Measurements from ENCODE around the gene TMEM35B.

DNA sequence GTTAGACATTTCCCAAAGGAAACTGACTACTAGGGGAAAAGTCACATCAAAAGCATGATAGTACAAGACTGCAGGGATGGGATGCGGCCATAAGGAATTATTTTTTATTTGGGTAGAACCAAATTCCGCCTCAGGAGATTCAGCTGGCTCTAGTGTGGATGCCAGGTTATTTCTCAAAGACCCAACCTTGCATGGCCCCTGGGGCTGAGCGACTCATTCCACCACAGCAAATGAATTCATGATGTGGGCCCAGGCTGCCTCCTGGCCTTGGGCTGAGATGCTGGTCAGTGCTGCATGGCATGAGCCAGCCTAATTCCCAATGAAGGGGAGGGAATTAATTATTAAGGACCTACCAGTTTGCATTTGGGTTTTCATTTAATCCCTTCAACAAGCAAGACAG is 11.8 kb downstream of the TMEM35B start:
- no peak for TF ChIP-seq POLR2A (IDR thresholded peaks at IDR 0.05)
- TF ChIP-seq, protein P1, sequence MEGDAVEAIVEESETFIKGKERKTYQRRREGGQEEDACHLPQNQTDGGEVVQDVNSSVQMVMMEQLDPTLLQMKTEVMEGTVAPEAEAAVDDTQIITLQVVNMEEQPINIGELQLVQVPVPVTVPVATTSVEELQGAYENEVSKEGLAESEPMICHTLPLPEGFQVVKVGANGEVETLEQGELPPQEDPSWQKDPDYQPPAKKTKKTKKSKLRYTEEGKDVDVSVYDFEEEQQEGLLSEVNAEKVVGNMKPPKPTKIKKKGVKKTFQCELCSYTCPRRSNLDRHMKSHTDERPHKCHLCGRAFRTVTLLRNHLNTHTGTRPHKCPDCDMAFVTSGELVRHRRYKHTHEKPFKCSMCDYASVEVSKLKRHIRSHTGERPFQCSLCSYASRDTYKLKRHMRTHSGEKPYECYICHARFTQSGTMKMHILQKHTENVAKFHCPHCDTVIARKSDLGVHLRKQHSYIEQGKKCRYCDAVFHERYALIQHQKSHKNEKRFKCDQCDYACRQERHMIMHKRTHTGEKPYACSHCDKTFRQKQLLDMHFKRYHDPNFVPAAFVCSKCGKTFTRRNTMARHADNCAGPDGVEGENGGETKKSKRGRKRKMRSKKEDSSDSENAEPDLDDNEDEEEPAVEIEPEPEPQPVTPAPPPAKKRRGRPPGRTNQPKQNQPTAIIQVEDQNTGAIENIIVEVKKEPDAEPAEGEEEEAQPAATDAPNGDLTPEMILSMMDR (IDR thresholded peaks at IDR 0.05): no peak

Measured in heart left ventricle (tissue), 13 donors.